Measurements from ENCODE around the gene WNT11.

WNT11 gene

DNA sequence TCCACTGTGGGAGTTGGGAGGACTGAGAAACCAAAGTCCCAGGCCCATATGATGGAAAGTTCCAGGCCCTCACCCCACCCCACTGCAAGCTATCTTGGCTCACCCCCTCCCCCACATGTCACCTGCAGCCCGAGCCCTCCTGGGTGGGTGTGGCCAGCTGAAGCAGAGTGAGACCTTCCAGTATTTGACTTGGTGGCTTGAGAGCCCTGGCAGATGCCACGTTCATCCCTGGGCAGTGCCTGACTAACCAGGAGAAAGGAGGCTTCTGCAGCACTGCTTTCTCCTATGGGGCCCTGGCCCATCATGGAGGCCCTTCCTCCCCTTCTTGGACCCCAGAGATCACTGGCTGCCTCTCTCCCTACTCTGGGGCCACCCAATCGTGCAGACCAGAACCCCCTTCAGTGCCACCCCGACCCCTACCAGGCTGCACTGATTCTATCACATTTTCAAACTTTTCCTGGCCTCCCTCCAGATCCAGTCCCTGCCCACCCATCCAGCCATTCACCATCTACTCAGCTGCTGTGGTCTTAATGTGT lies 38.1 kb upstream of the WNT11 start:
- DNase-seq (ENCODE audit: low read depth), result no peak
- H3K4me3 ChIP-seq (ENCODE audit: low read depth, low read length), result no peak overlapping the region
- TF ChIP-seq MYC (IDR thresholded peaks at IDR 0.05; ENCODE audit: low read depth, low read length) (no peak), MAX (IDR thresholded peaks at IDR 0.05; ENCODE audit: low read depth, low read length) (no peak), POLR2A (IDR thresholded peaks at IDR 0.05; ENCODE audit: extremely low read depth, insufficient read length) (no peak)
- TF ChIP-seq, protein P1, sequence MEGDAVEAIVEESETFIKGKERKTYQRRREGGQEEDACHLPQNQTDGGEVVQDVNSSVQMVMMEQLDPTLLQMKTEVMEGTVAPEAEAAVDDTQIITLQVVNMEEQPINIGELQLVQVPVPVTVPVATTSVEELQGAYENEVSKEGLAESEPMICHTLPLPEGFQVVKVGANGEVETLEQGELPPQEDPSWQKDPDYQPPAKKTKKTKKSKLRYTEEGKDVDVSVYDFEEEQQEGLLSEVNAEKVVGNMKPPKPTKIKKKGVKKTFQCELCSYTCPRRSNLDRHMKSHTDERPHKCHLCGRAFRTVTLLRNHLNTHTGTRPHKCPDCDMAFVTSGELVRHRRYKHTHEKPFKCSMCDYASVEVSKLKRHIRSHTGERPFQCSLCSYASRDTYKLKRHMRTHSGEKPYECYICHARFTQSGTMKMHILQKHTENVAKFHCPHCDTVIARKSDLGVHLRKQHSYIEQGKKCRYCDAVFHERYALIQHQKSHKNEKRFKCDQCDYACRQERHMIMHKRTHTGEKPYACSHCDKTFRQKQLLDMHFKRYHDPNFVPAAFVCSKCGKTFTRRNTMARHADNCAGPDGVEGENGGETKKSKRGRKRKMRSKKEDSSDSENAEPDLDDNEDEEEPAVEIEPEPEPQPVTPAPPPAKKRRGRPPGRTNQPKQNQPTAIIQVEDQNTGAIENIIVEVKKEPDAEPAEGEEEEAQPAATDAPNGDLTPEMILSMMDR (IDR thresholded peaks at IDR 0.05; ENCODE audit: low read depth, low read length), result no peak

DNA sequence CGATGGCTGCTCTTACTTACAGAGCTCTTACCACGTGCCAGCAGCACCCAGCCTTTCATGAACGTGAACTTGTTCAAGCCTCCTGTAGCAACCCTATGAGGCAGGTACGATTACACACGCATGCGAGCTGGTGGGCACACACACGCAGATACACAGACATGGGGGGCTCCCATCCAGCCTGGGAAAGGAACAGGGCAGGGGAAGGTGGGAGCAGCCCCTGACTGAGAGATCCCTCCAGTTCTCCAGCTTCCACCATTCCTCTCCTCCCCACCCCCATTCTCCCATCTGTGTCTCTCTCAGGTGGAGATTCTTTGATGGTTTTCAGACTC lies 37.6 kb upstream of the WNT11 start:
- no peak for TF ChIP-seq MAX (IDR thresholded peaks at IDR 0.05; ENCODE audit: low read depth, low read length)
- TF ChIP-seq MYC (IDR thresholded peaks at IDR 0.05; ENCODE audit: low read depth, low read length), result no peak
- TF ChIP-seq, protein P1 (IDR thresholded peaks at IDR 0.05; ENCODE audit: low read depth, low read length), result no peak
- TF ChIP-seq POLR2A (IDR thresholded peaks at IDR 0.05; ENCODE audit: extremely low read depth, insufficient read length), result no peak
- H3K4me3 ChIP-seq (ENCODE audit: low read depth, low read length), result no peak overlapping the region
- no peak for DNase-seq (ENCODE audit: low read depth)

DNA sequence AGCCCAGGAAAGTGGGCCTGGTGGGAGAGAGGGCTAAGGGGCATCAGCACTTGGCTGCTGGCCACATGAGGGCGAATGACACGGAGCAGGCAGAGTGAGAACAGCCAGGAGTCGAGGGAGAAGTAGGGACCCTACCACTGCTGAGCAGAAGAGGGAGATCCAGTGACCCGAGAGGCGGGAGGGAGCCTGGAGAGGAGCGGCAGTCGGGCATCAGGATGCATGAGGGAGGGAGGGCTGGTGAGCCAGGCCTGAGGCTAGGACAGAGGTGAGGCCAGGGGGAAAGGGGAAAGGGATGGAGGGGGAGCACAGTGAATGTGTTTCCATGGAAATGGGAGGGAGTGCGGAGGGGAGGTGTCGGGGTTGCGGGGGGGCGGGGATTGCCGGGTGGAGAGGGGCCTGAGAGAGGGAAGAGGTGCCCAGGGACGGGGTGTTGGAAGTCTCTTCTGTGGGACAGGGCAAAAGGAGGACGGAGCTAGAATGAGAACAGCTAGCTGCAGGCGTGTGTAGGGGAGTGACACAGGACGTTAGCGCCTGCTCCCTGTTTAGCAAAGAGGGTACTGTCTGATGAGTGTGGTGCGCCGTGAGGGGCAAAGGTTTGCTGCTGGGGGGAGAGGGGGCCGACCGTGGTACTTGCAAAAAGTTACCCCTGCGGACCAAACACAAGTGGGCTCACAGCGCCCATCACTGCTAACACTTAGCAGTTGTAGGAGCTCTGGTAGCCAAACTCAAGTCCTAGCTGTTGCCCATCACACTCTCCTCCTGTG lies 37.1 kb upstream of the WNT11 start:
- no peak for DNase-seq (ENCODE audit: low read depth)
- TF ChIP-seq MAX (IDR thresholded peaks at IDR 0.05; ENCODE audit: low read depth, low read length) (no peak), POLR2A (IDR thresholded peaks at IDR 0.05; ENCODE audit: extremely low read depth, insufficient read length) (no peak), MYC (IDR thresholded peaks at IDR 0.05; ENCODE audit: low read depth, low read length) (no peak)
- TF ChIP-seq, protein P1 (IDR thresholded peaks at IDR 0.05; ENCODE audit: low read depth, low read length), result no peak
- no peak overlapping the region for H3K4me3 ChIP-seq (ENCODE audit: low read depth, low read length)

DNA sequence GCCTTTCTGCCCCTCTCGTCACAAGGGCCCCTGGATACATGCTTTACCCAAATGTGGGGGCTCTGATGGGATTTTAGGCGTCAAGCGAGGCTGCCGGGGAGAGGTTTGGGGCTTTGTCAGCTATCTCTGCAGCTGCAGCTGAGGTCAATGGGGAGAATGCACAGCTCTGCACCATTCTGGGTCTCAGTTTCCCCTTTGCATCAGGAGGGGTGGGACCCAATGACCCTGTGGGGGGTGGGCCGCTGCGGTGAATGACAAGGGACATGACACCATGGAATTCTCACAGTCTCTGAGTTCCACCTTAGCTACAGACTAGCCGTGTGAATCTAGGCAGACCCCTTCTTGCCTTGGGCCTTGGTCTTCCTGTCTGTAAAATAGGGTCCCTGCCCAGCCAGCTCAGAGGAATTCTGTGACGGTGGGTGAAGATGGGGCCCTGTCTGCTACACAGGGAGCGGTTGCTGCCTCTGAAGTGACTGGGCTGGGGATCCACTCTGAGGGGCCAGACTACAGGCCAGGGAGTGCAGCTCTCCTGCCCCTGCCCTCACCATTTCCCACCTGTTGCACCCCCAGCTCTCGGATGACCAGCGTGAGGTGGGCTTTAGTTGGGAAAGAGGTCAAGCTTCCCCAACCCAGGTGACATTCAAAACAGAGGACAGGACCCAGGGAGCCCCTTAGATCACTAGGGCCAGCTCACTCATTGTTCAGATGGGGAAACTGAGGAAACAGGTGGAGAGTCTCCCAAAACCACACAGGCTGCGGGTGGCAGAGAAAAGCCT lies 35.9 kb upstream of the WNT11 start:
- no peak for TF ChIP-seq MYC (IDR thresholded peaks at IDR 0.05; ENCODE audit: low read depth, low read length)
- no peak for TF ChIP-seq POLR2A (IDR thresholded peaks at IDR 0.05; ENCODE audit: extremely low read depth, insufficient read length)
- TF ChIP-seq, protein P1 (IDR thresholded peaks at IDR 0.05; ENCODE audit: low read depth, low read length), result no peak
- TF ChIP-seq MAX (IDR thresholded peaks at IDR 0.05; ENCODE audit: low read depth, low read length), result no peak

DNA sequence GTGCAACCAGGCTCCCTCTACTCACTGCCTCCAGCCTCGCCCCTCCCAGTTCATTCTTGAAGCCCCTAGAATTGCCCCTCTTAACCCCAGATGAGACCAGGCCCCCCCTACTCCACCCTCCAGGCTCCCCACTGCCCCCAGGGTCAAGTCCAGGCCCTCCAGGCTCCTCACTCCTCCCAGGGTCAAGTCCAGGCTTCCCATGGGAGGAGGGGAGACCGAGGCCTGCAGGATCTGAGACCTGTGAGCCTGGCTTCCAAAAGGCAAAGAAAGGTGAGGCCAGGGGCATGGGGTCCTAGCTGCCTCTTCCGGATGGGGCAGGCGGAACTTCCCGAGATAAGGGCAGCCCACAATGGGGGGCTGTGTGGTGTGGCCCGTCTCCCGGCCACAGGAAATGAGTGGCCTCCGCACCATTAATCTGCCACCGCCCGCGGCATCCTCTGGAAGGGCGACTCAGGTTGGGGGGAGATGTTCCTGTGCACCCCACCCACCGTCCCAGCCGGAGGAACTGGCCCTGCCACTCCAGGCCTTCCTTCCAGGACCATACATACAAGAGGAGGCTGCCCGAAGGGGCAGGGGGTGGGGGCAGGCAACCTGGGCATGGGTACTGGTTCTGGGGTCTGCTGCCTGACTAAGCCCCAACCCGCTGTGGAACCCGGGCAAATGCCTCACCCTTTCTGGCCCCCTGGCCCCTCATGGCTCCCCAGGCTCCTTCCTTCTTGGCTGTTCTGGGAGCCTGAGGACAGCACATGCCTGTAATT lies 35.1 kb upstream of the WNT11 start:
- H3K4me3 ChIP-seq (ENCODE audit: low read depth, low read length), result no peak overlapping the region
- TF ChIP-seq, protein P1 (IDR thresholded peaks at IDR 0.05; ENCODE audit: low read depth, low read length), result no peak
- TF ChIP-seq POLR2A (IDR thresholded peaks at IDR 0.05; ENCODE audit: extremely low read depth, insufficient read length), result no peak
- TF ChIP-seq MYC (IDR thresholded peaks at IDR 0.05; ENCODE audit: low read depth, low read length), result no peak
- no peak for TF ChIP-seq MAX (IDR thresholded peaks at IDR 0.05; ENCODE audit: low read depth, low read length)
- no peak for DNase-seq (ENCODE audit: low read depth)

More for the DNA sequence above, 35.9 kb upstream of the WNT11 start:
- no peak for DNase-seq (ENCODE audit: low read depth)
- no peak overlapping the region for H3K4me3 ChIP-seq (ENCODE audit: low read depth, low read length)
